Erythroblast (primary cell): ENCODE results near the gene SIK3.
"Not testable (repeated sequence)": the region's sequence is repeated elsewhere in the genome, so short reads cannot be mapped to it uniquely, and the experiment has no call there.

Source experiments
- DNase-seq, 2 experiments: peaks; one replicate each; lab custom pipeline; 2025; lab: John Stamatoyannopoulos, UW
- GATA1 ChIP-seq: IDR thresholded peaks from 2 replicates; pipeline ENCODE4 v1.6.1; 2011; ENCODE audit warnings: low read depth, mild to moderate bottlenecking, control low read depth, low read length, moderate library complexity
- POLR2A ChIP-seq: IDR thresholded peaks from 2 replicates; pipeline ENCODE4 v1.6.1; 2011; ENCODE audit warnings: mild to moderate bottlenecking, low read length

SIK3 gene

DNA sequence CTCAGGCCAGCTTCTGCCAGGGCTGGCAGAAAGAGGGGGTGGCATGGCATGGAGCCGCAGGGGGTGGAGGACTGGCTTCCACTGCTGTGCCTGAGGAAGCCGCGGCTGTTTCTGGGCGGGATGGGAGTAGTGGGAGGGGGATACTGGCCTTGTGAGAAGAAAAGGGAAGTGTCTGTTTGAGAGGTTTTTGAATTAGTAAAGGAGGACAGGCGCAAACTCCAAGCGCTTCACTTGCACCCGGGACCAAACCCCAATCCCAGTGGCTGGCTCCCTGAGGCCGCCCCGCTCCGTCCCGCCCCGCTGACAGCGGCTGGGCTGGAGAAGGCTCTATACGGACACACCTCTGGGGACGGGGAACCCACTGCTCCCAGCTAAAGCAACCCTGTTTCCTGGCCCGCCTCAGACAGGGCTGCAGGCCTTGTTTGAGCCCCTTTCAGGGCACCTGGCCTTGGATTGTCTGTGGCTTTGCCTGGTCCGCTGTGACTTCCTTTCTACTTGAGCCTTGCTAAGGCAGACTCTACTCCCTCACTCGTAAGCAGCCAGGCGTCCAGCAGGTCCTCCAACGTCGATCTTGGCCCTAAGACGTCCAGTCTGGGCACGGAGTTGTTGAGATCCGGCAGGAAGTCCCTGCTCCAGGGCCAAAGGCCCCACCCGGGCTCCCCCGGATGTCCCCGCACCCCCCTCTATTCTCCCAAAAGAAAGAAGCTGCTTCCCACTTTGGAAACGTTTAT, 263.0 kb downstream of the SIK3 start:
- TF ChIP-seq GATA1 = no peak
- TF ChIP-seq POLR2A = no peak
- DNase-seq = no peak

DNA sequence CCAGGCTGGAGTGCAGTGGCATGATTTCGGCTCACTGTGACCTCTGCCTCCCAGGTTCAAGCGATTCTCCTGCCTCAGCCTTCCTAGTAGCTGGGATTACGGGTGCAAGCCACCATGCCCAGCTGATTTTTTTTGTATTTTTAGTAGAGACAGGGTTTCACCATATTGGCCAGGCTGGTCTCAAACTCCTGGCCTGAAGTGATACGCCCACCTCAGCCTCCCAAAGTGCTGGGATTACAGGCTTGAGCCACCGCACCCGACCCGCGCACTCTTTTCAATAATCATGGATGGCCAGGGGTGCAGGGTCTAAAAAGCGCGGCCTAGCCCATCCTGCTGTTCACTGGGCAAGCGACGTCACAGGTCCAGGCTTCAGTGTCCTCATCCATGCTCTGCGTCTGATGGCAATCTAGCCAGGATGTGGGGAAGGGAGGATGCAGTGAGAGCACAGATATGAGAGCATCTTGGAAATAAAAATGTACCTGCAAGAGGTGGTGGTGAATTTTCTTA, 263.6 kb downstream of the SIK3 start:
- DNase-seq = not testable (repeated sequence)

DNA sequence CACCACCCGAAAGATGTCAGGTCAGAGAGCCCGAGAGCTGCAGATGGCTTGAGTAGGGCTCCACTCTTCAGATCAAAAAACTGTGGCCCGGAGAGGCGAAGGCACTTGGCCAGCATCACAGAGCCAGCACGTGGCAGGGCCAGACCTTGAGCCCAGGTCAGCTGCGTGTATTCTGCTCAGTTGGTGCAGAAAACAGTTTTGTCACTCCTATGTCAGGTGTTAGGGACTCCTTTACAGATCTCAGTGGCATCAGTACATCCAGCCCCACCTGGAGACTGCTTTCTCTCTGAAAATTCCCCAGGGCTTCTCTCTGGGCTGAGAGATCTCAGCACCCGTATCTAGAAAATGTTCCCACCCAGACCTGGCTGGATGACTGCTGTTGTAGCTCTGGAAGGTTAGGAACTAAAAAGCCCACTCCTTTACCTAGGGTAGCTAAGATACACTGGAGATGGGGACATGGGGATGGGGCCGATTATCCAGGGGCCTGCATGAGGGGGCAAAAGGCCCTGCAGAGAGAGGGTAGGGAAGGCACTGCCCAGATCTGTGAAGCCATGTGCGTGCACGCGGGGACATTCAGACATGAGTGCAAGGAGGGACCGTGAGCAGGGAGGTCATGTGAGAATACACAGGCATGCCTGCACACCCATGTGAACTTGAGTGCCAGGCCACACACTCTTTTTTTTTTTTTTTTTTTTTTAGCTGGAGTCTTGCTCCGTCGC, 264.3 kb downstream of the SIK3 start:
- TF ChIP-seq POLR2A (no peak), GATA1 (no peak)
- DNase-seq = no peak

DNA sequence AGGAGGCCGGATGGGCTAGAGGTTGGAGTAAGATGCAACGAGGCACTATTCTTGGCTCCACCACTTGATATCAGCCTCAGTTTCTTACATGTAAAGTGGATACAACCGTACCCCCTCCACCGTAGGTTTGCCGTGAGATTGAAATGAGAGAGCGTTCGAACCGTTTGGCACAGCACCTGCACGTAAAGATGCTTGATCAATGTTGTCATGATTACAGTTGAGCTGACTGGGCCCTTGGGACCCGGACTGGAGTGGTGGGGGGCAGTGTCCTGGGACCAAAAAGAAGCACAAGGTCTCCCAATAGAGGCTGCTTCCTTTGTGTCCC, 264.8 kb downstream of the SIK3 start:
- no peak for DNase-seq
- TF ChIP-seq POLR2A (no peak), GATA1 (no peak)

DNA sequence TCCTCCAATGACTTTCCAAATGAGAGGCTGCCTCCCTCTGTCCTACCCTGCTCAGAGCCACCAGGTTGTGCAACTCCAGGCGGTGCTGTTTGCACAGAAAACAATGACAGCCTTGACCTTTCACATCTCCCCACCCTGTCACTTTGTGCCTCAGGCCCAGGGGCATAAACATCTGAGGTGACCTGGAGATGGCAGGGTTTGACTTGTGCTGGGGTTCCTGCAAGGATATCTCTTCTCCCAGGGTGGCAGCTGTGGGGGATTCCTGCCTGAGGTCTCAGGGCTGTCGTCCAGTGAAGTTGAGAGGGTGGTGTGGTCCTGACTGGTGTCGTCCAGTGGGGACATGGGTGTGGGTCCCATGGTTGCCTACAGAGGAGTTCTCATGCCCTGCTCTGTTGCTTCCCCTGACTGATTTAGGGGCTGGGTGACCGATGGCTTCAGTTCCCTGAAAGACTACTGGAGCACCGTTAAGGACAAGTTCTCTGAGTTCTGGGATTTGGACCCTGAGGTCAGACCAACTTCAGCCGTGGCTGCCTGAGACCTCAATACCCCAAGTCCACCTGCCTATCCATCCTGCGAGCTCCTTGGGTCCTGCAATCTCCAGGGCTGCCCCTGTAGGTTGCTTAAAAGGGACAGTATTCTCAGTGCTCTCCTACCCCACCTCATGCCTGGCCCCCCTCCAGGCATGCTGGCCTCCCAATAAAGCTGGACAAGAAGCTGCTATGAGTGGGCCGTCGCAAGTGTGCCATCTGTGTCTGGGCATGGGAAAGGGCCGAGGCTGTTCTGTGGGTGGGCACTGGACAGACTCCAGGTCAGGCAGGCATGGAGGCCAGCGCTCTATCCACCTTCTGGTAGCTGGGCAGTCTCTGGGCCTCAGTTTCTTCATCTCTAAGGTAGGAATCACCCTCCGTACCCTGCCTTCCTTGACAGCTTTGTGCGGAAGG, 265.6 kb downstream of the SIK3 start:
- no peak for DNase-seq
- TF ChIP-seq GATA1 (no peak), POLR2A (no peak)

DNA sequence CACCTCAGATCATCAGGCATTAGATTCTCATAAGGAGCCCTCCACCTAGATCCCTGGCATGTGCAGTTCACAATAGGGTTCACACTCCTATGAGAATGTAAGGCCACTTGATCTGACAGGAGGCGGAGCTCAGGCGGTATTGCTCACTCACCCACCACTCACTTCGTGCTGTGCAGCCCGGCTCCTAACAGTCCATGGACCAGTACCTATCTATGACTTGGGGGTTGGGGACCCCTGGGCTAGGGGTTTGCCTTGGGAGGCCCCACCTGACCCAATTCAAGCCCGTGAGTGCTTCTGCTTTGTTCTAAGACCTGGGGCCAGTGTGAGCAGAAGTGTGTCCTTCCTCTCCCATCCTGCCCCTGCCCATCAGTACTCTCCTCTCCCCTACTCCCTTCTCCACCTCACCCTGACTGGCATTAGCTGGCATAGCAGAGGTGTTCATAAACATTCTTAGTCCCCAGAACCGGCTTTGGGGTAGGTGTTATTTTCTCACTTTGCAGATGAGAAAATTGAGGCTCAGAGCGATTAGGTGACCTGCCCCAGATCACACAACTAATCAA, 266.4 kb downstream of the SIK3 start:
- no peak for DNase-seq
- no peak for TF ChIP-seq POLR2A
- TF ChIP-seq GATA1 = no peak

DNA sequence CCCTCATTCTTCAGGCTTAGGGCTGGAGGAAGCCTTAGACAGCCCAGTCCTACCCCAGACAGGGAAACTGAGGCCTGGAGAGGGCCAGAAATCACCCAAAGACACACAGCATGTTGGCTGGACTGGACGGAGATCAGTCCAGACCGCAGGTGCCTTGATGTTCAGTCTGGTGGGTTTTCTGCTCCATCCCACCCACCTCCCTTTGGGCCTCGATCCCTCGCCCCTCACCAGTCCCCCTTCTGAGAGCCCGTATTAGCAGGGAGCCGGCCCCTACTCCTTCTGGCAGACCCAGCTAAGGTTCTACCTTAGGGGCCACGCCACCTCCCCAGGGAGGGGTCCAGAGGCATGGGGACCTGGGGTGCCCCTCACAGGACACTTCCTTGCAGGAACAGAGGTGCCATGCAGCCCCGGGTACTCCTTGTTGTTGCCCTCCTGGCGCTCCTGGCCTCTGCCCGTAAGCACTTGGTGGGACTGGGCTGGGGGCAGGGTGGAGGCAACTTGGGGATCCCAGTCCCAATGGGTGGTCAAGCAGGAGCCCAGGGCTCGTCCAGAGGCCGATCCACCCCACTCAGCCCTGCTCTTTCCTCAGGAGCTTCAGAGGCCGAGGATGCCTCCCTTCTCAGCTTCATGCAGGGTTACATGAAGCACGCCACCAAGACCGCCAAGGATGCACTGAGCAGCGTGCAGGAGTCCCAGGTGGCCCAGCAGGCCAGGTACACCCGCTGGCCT, 267.9 kb downstream of the SIK3 start:
- no peak for DNase-seq
- TF ChIP-seq GATA1 = no peak

DNA sequence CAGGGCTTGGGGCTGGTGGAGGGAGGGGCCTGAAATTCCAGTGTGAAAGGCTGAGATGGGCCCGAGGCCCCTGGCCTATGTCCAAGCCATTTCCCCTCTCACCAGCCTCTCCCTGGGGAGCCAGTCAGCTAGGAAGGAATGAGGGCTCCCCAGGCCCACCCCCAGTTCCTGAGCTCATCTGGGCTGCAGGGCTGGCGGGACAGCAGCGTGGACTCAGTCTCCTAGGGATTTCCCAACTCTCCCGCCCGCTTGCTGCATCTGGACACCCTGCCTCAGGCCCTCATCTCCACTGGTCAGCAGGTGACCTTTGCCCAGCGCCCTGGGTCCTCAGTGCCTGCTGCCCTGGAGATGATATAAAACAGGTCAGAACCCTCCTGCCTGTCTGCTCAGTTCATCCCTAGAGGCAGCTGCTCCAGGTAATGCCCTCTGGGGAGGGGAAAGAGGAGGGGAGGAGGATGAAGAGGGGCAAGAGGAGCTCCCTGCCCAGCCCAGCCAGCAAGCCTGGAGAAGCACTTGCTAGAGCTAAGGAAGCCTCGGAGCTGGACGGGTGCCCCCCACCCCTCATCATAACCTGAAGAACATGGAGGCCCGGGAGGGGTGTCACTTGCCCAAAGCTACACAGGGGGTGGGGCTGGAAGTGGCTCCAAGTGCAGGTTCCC, 268.6 kb downstream of the SIK3 start, which contains the start of gene APOC3:
Gene APOC3 (plus strand): TSS at position 383 of the 659 bp plus-strand sequence. CDS start 676 bp downstream, outside the sequence.
- no peak for TF ChIP-seq POLR2A
- TF ChIP-seq GATA1 = no peak
- no peak for DNase-seq

DNA sequence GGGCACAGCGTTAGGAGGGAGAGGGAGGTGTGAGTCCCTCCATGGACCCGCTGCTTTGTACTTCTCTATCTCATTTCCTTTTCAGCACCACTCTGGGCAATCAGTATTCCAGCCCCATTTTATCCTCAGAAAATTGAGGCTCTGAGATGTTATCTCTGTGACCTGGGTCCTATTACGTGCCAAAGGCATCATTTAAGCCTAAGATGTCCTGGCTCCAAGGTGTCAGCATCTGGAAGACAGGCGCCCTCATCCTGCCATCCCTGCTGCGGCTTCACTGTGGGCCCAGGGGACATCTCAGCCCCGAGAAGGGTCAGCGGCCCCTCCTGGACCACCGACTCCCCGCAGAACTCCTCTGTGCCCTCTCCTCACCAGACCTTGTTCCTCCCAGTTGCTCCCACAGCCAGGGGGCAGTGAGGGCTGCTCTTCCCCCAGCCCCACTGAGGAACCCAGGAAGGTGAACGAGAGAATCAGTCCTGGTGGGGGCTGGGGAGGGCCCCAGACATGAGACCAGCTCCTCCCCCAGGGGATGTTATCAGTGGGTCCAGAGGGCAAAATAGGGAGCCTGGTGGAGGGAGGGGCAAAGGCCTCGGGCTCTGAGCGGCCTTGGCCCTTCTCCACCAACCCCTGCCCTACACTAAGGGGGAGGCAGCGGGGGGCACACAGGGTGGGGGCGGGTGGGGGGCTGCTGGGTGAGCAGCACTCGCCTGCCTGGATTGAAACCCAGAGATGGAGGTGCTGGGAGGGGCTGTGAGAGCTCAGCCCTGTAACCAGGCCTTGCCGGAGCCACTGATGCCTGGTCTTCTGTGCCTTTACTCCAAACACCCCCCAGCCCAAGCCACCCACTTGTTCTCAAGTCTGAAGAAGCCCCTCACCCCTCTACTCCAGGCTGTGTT, 269.4 kb downstream of the SIK3 start:
- TF ChIP-seq GATA1 = no peak
- peak; percentile 9 to 37 for DNase-seq

DNA sequence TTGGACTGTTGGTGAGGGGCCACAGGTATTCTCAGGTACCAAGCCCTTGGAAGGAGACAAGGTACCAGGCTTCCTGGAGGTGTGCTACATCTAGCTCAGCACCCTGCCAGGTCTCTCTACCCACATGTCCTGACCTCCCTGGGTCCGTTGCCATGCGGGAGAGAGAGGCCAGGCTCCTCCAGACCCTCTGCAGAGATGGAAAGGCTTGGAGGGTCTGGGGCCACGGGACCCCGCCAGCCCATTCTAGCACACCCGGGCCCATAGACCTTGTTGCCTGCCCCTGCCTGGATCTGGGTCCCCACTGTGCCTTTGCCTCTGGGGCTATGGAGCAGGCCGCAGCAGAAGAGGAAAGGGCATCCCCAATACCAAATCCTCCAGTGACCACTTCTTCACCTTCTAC, 270.8 kb downstream of the SIK3 start:
- DNase-seq = no peak
- no peak for TF ChIP-seq GATA1
- no peak for TF ChIP-seq POLR2A

DNA sequence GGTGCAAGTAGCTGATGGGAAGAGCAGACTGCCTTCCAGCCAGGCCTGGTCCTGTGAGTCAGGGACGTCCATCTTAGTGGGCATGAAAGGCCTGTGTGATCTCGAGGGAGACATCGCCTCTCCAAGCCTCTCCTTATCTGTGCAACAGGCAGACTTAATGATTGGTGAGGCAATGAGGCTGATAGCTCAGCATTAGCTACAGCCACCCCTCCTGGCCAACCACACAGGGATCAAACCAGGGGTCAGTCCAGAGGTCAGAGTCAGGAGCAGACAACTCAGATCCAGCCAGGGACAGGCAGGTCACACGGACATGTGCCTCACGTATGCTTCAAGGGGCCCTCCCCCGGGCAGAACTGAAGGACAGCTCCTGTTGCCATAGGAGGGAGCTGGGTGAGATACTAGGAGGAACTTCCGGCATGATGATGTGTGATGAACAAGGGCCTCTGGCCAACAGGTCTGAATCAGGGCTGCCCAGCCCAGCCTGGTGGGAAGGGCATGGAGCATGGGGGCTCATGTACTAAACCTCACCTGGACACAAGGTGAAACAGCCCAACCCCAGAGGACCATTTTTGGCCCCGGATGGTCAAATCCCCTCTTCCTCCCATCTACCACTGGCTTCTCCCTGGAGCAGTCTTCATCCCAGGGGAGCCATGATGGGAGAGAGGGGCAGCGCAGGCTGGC, 271.3 kb downstream of the SIK3 start:
- TF ChIP-seq POLR2A = no peak
- no peak for TF ChIP-seq GATA1
- no peak for DNase-seq
